PC-3 (cell line): ENCODE results near the gene STUB1. TPM values are rescaled to one million over a fixed set of nuclear protein-coding genes. Genes with fewer than 3 reads are reported as not detected.

ENCODE experiments used
- ATAC-seq: fragments of 200-7000 bp; cut with Tn5 transposase; 2 replicates; pipeline ENCODE4 v1.9.1; 2020; ENCODE audit warnings: mild to moderate bottlenecking, moderate library complexity
- BruUV-seq: library from RNA; stranded (reverse); fragments of 400-500 nt; replicated peaks from 2 replicates; lab custom pipeline; 2021; lab: Mats Ljungman, UMichigan
- CTCF ChIA-PET: fragments of 300-600 bp; sonication (Branson Sonifier 250); formaldehyde crosslinking; loops from one replicate; lab custom pipeline; 2022; ENCODE audit warnings: antibody characterized with exemption; lab: Charles Lee
- POLR2A ChIA-PET: fragments of 300-600 bp; sonication (Branson Sonifier 250); formaldehyde crosslinking; loops from one replicate; lab custom pipeline; 2022; ENCODE audit warnings: antibody characterized with exemption; ENCODE audit not compliant: unreplicated experiment; lab: Charles Lee
- DNase-seq: peaks from one replicate; pipeline ENCODE4 v3.0.0-alpha.2; 2015
- H2AFZ ChIP-seq: fragments of 300-600 bp; sonication (generic); 2 replicates; pipeline ENCODE4 v1.6.0; 2016; ENCODE audit warnings: antibody characterized with exemption, low read length
- H3F3A ChIP-seq: fragments of 300-600 bp; sonication (generic); one replicate; pipeline ENCODE4 v1.6.0; 2017; ENCODE audit warnings: antibody characterized with exemption, low read length, control low read depth, mild to moderate bottlenecking; ENCODE audit not compliant: unreplicated experiment
- H3K27ac ChIP-seq: fragments of 300-600 bp; sonication (generic); 2 replicates; pipeline ENCODE4 v1.5.1; 2016; ENCODE audit warnings: mild to moderate bottlenecking, low read length
- H3K27me3 ChIP-seq: fragments of 300-600 bp; sonication (generic); 2 replicates; pipeline ENCODE4 v1.6.1; 2016; ENCODE audit warnings: low read length, mixed read lengths
- H3K36me3 ChIP-seq: fragments of 300-600 bp; sonication (generic); 2 replicates; pipeline ENCODE4 v1.6.1; 2016; ENCODE audit warnings: low read depth, mixed run types, low read length, mixed read lengths
- H3K4me1 ChIP-seq: fragments of 300-600 bp; sonication (generic); 2 replicates; pipeline ENCODE4 v1.5.1; 2016; ENCODE audit warnings: low read length; ENCODE audit not compliant: insufficient read depth
- H3K4me2 ChIP-seq: fragments of 300-600 bp; sonication (generic); 2 replicates; pipeline ENCODE4 v1.6.0; 2016; ENCODE audit warnings: low read length
- H3K4me3 ChIP-seq: fragments of 300-600 bp; sonication (generic); 2 replicates; pipeline ENCODE4 v1.5.1; 2016; ENCODE audit warnings: mild to moderate bottlenecking, low read length, mixed read lengths
- H3K79me2 ChIP-seq: fragments of 300-600 bp; sonication (generic); 2 replicates; pipeline ENCODE4 v1.6.1; 2017; ENCODE audit warnings: low read length, mixed read lengths
- H3K9ac ChIP-seq: fragments of 300-600 bp; sonication (generic); 2 replicates; pipeline ENCODE4 v1.6.0; 2016; ENCODE audit warnings: mild to moderate bottlenecking, low read length
- H3K9me2 ChIP-seq: fragments of 300-600 bp; sonication (generic); replicated peaks from 2 replicates; pipeline ENCODE4 v1.6.1; 2016; ENCODE audit warnings: mixed run types, low read length, mixed read lengths
- H3K9me3 ChIP-seq: fragments of 300-600 bp; sonication (generic); 2 replicates; pipeline ENCODE4 v1.6.1; 2016; ENCODE audit warnings: low read length, mixed read lengths
- H4K20me1 ChIP-seq: fragments of 300-600 bp; sonication (generic); 2 replicates; pipeline ENCODE4 v1.6.1; 2016; ENCODE audit warnings: low read length, mixed read lengths
- CTCF ChIP-seq: fragments of 300-600 bp; sonication (generic); conservative IDR thresholded peaks from 2 replicates; pipeline ENCODE4 v1.5.1; 2017; ENCODE audit warnings: antibody characterized with exemption, low read depth, mild to moderate bottlenecking, low read length
- EZH2 ChIP-seq: fragments of 300-600 bp; sonication (generic); IDR thresholded peaks from one replicate; pipeline ENCODE4 v1.6.1; 2017; ENCODE audit warnings: antibody characterized with exemption, mild to moderate bottlenecking, low read length; ENCODE audit not compliant: unreplicated experiment
- EZH2phosphoT487 ChIP-seq: fragments of 300-600 bp; sonication (generic); IDR thresholded peaks from 2 replicates; pipeline ENCODE4 v1.6.1; 2018; ENCODE audit warnings: mild to moderate bottlenecking, antibody characterized with exemption, low read length, borderline replicate concordance
- intact Hi-C: fragments of 100-400 bp; cut with micrococcal nuclease; formaldehyde crosslinking; loops from 2 replicates; pipeline ENCODE4 v1.9.0; 2023
- total RNA-seq: library from RNA; depleted of rRNA; stranded (reverse); fragments of >200 nt; gene quantifications from 2 replicates; pipeline ENCODE4 v1.2.3, GENCODE V29; 2014

Gene STUB1
- total RNA-seq, 1 experiment from 2014 or later: 152 TPM

- Histone ChIP-seq H3K9ac (no peak overlapping the region), H3K4me2 (no peak overlapping the region), H3K79me2 (peaks cover 8% of the 10 kb centered on the region), H3K36me3 (peaks cover 6% of the 10 kb centered on the region; the same call in 1 of the 2 replicates), H3K4me3 (no peak overlapping the region), H3K4me1 (no peaks in the 10 kb centered on the region), H3K27me3 (no peaks in the 10 kb centered on the region), H4K20me1 (no peaks in the 10 kb centered on the region), H2AFZ (no peak overlapping the region), H3F3A (no peaks in the 10 kb centered on the region), H3K9me3 (no peaks in the 10 kb centered on the region), H3K9me2 (no peaks in the 10 kb centered on the region), H3K27ac (no peak overlapping the region)
- no peak for TF ChIP-seq CTCF
- TF ChIP-seq EZH2: no peak
- TF ChIP-seq EZH2phosphoT487: no peak
- no peak for DNase-seq
- ChIA-PET POLR2A (no interaction called here), CTCF (no interaction called here)
- ATAC-seq: no peak
- intact Hi-C loops: no loop called here
- no TSS peak for BruUV-seq
These were observed 5.9 kb upstream of the STUB1 start for GRCh38 chr16:674214-674881.

GRCh38 chr16:674968-675883 lies 5.0 kb upstream of the STUB1 start, which contains the start of gene RHBDL1:
Gene RHBDL1, plus strand, starts transcription at chr16:675671. Its CDS starts 120 bp downstream, at chr16:675791.
- no peaks in the 10 kb centered on the region for H3K4me1 ChIP-seq
- no peaks in the 10 kb centered on the region for H3K9me3 ChIP-seq
- POLR2A ChIA-PET: interaction anchor here (0.7 kb wide), 1 partner anchor 110 kb away, joined by 11 read pairs; no protein-coding TSS in a partner anchor
- no peak within 1 kb of the TSS for H3K4me2 ChIP-seq
- no peak within 1 kb of the TSS for H3K27ac ChIP-seq
- H3F3A ChIP-seq: no peaks in the 10 kb centered on the region
- no peaks in the 10 kb centered on the region for H3K79me2 ChIP-seq
- BruUV-seq: no TSS peak
- ATAC-seq: no peak
- no peak within 1 kb of the TSS for H2AFZ ChIP-seq
- intact Hi-C loops: no loop called here
- DNase-seq: no peak
- CTCF ChIA-PET: no interaction called here
- no peaks in the 10 kb centered on the region; the same call in 1 of the 2 replicates for H3K36me3 ChIP-seq
- TF ChIP-seq EZH2 (no peak), CTCF (no peak), EZH2phosphoT487 (no peak)
- no peaks in the 10 kb centered on the region for H3K27me3 ChIP-seq
- no peak within 1 kb of the TSS for H3K9ac ChIP-seq
- no peak within 1 kb of the TSS for H3K4me3 ChIP-seq
- no peaks in the 10 kb centered on the region for H4K20me1 ChIP-seq
- H3K9me2 ChIP-seq: no peaks in the 10 kb centered on the region
